SU-DHL-6 (cell line): ENCODE measurements around the gene NPAS3.

Source experiments
- H2AFZ ChIP-seq: fragments of 200-600 bp; sonication (generic); 2 replicates; pipeline ENCODE4 v1.6.1; 2014; ENCODE audit warnings: low read depth, mild to moderate bottlenecking, moderate library complexity, mixed read lengths, antibody characterized with exemption, low read length; ENCODE audit not compliant: severe bottlenecking
- H3F3A ChIP-seq: fragments of 200-600 bp; shearing (Covaris generic); 2 replicates; pipeline ENCODE4 v1.6.0; 2016; ENCODE audit warnings: antibody characterized with exemption, mild to moderate bottlenecking; ENCODE audit not compliant: insufficient read depth
- H3K27ac ChIP-seq: fragments of 200-600 bp; sonication (generic); 2 replicates; pipeline ENCODE4 v1.5.1; 2016; ENCODE audit warnings: low read depth, mild to moderate bottlenecking, low read length, moderate library complexity, mixed read lengths
- H3K27me3 ChIP-seq: fragments of 200-600 bp; sonication (generic), shearing (Covaris generic); 2 replicates; pipeline ENCODE4 v1.6.0; 2014; ENCODE audit warnings: mild to moderate bottlenecking, low read length
- H3K36me3 ChIP-seq: fragments of 200-600 bp; sonication (generic); 2 replicates; pipeline ENCODE4 v1.6.1; 2014; ENCODE audit warnings: mild to moderate bottlenecking, low read length, mixed read lengths
- H3K4me2 ChIP-seq: fragments of 300-600, 200-600 bp; shearing (Covaris generic), sonication (generic); 2 replicates; pipeline ENCODE4 v1.6.0; 2014; ENCODE audit warnings: low read length, low read depth, mild to moderate bottlenecking; ENCODE audit not compliant: poor library complexity, severe bottlenecking
- H3K4me3 ChIP-seq: fragments of 200-600 bp; sonication (generic); 2 replicates; pipeline ENCODE4 v1.5.1; 2014; ENCODE audit warnings: antibody characterized with exemption, low read length, mild to moderate bottlenecking, mixed read lengths; ENCODE audit not compliant: insufficient read depth, poor library complexity, severe bottlenecking
- H3K79me2 ChIP-seq: fragments of 200-600 bp; sonication (generic); 2 replicates; pipeline ENCODE4 v1.6.1; 2014; ENCODE audit warnings: mild to moderate bottlenecking, low read length, moderate library complexity; ENCODE audit not compliant: insufficient read depth
- H3K9ac ChIP-seq: fragments of 200-600 bp; sonication (generic); 2 replicates; pipeline ENCODE4 v1.7.0; 2014; ENCODE audit warnings: mild to moderate bottlenecking, low read length
- H3K9me2 ChIP-seq: fragments of 200-600 bp; sonication (generic); replicated peaks from 2 replicates; pipeline ENCODE4 v1.6.1; 2014; ENCODE audit warnings: low read length; ENCODE audit not compliant: insufficient read depth
- H3K9me3 ChIP-seq: fragments of 200-600 bp; sonication (generic); 2 replicates; pipeline ENCODE4 v1.6.1; 2014; ENCODE audit warnings: low read length, mixed read lengths; ENCODE audit not compliant: insufficient read depth
- H4K20me1 ChIP-seq: fragments of 200-600 bp; sonication (generic); 2 replicates; pipeline ENCODE4 v1.6.1; 2014; ENCODE audit warnings: low read depth, mild to moderate bottlenecking, antibody characterized with exemption, low read length, moderate library complexity, mixed read lengths
- EZH2phosphoT487 ChIP-seq: fragments of 200-600 bp; sonication (generic), shearing (Covaris generic); conservative IDR thresholded peaks from 2 replicates; pipeline ENCODE4 v1.6.1; 2018; ENCODE audit warnings: mild to moderate bottlenecking, antibody characterized with exemption, low read length, moderate library complexity, mixed read lengths
- TF ChIP-seq, protein P1 (sequence below): fragments of 200-600 bp; sonication (generic); IDR thresholded peaks from one replicate; pipeline ENCODE4 v1.5.1; 2017; ENCODE audit warnings: antibody characterized with exemption, mild to moderate bottlenecking, low read length, moderate library complexity; ENCODE audit not compliant: insufficient read depth, poor library complexity, severe bottlenecking

NPAS3 gene

DNA sequence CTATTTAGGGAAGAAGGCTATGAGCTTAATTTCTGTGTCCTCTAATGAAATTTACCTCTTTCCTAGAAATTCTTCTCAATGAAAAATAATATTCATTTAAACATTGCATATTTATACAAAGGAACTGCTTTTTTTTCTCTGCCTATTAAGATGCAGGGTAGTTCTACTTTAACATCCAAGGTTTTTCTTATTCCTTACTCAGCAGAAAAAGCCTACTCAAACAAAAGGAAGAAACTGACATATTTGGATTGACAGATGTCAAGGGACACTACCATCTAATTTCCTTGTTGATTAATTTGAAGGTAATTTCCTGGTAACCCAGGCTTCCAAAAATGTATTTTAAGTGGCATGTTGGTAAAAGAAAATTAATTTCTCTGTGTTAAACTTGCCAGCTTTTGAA is 819.9 kb downstream of the NPAS3 start:
- TF ChIP-seq, protein P1, sequence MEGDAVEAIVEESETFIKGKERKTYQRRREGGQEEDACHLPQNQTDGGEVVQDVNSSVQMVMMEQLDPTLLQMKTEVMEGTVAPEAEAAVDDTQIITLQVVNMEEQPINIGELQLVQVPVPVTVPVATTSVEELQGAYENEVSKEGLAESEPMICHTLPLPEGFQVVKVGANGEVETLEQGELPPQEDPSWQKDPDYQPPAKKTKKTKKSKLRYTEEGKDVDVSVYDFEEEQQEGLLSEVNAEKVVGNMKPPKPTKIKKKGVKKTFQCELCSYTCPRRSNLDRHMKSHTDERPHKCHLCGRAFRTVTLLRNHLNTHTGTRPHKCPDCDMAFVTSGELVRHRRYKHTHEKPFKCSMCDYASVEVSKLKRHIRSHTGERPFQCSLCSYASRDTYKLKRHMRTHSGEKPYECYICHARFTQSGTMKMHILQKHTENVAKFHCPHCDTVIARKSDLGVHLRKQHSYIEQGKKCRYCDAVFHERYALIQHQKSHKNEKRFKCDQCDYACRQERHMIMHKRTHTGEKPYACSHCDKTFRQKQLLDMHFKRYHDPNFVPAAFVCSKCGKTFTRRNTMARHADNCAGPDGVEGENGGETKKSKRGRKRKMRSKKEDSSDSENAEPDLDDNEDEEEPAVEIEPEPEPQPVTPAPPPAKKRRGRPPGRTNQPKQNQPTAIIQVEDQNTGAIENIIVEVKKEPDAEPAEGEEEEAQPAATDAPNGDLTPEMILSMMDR, result no peak
- no peak for TF ChIP-seq EZH2phosphoT487
- Histone ChIP-seq H3K9me2 (no peaks in the 10 kb centered on the region), H3K27me3 (no peaks in the 10 kb centered on the region), H2AFZ (no peak overlapping the region), H3K36me3 (no peaks in the 10 kb centered on the region), H3K9ac (no peak overlapping the region), H3K79me2 (no peaks in the 10 kb centered on the region), H3K4me3 (no peak overlapping the region), H3F3A (no peaks in the 10 kb centered on the region), H3K27ac (no peak overlapping the region), H3K4me2 (no peak overlapping the region), H4K20me1 (no peaks in the 10 kb centered on the region), H3K9me3 (no peaks in the 10 kb centered on the region)

DNA sequence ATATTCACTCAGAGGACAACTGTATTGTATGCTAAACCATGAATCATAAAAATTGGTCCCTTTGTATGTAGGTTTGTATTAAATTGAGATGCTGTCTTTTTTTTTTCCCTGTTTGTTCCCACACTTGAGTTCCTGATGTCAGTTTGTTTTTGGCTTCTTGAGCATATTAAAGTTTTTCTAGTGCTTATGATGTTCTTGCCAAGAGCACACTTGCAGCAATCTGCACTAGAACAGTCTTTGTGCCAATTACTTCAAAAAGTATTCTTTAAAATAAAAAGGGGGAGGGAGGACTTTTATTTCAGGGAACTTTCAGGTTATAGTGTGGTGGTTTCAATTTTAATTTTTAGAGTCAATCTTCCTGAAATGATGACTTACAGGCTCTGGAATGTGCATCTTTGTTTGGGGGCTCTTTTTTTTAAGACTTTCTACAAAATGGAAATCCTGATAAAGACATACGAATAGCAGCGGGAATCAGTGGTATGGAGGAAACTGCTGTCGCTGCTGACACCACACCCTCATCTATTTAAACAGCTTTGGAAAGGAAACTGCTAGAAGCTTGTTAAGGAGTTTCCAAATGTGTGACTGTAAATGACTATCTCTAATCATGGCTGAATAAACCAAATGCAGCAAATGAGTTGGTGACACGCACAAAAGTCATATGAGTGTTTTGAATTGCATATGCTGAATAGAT is 823.6 kb downstream of the NPAS3 start:
- no peaks in the 10 kb centered on the region for H3K27me3 ChIP-seq
- H3K9ac ChIP-seq, result no peak overlapping the region
- no peak overlapping the region for H3K4me3 ChIP-seq
- H3K9me3 ChIP-seq, result no peaks in the 10 kb centered on the region
- no peaks in the 10 kb centered on the region for H3K9me2 ChIP-seq
- H2AFZ ChIP-seq, result no peak overlapping the region
- no peak overlapping the region for H3K27ac ChIP-seq
- no peaks in the 10 kb centered on the region for H3K79me2 ChIP-seq
- H4K20me1 ChIP-seq, result no peaks in the 10 kb centered on the region
- H3F3A ChIP-seq, result no peaks in the 10 kb centered on the region
- H3K36me3 ChIP-seq, result no peaks in the 10 kb centered on the region
- TF ChIP-seq EZH2phosphoT487, result no peak
- TF ChIP-seq, protein P1, result no peak
- no peak overlapping the region for H3K4me2 ChIP-seq

- TF ChIP-seq, protein P1, result no peak
- no peak for TF ChIP-seq EZH2phosphoT487
- Histone ChIP-seq H3F3A (no peaks in the 10 kb centered on the region), H3K9me3 (no peaks in the 10 kb centered on the region), H3K27ac (no peak overlapping the region), H3K4me3 (no peak overlapping the region), H3K27me3 (no peaks in the 10 kb centered on the region), H3K4me2 (no peak overlapping the region), H4K20me1 (no peaks in the 10 kb centered on the region), H2AFZ (no peak overlapping the region), H3K79me2 (no peaks in the 10 kb centered on the region), H3K9me2 (no peaks in the 10 kb centered on the region), H3K9ac (no peak overlapping the region), H3K36me3 (no peaks in the 10 kb centered on the region)
These were observed 826.4 kb downstream of the NPAS3 start for GRCh38 chr14:33764876-33765650.
